ENCODE measurements around the gene PHLDB3. TPM values are rescaled to one million over a fixed set of nuclear protein-coding genes. Genes with fewer than 3 reads are reported as not detected.

PHLDB3 gene
- polyA plus RNA-seq, 4 donors, result 7.1 to 14.1 (median 10.7) TPM

Other genes starting within 250 kb of the PHLDB3 start
- not detected for gene PSG9, start 235.2 kb downstream of the PHLDB3 start, polyA plus RNA-seq (ENCODE audit: insufficient read length in 4 of 4)
- gene CD177, start 151.1 kb downstream of the PHLDB3 start, polyA plus RNA-seq (ENCODE audit: insufficient read length in 4 of 4), result under 1 TPM in 2 of 4 donors, not detected in 2; 0.40 to 0.44 TPM
- under 1 TPM in 1 of 4 donors, not detected in 3; 0.06 TPM for gene TEX101, start 89.9 kb downstream of the PHLDB3 start, polyA plus RNA-seq (ENCODE audit: insufficient read length in 4 of 4)
- gene LYPD3, start 39.1 kb downstream of the PHLDB3 start, polyA plus RNA-seq (ENCODE audit: insufficient read length in 4 of 4), result 1 to 10 TPM; 1.4 to 3.4 (median 1.9) TPM
- 10 to 100 TPM; 25.9 to 31.4 (median 26.7) TPM for gene ETHE1, start 22.5 kb upstream of the PHLDB3 start, polyA plus RNA-seq (ENCODE audit: insufficient read length in 4 of 4)
- 1 to 10 TPM; 1.9 to 3.4 (median 2.4) TPM for gene ZNF575, start 28.4 kb upstream of the PHLDB3 start, polyA plus RNA-seq (ENCODE audit: insufficient read length in 4 of 4)
- gene XRCC1, start 70.8 kb upstream of the PHLDB3 start, polyA plus RNA-seq (ENCODE audit: insufficient read length in 4 of 4), result 10 to 100 TPM; 61.7 to 75.0 (median 62.2) TPM
- gene PINLYP, start 71.1 kb upstream of the PHLDB3 start, polyA plus RNA-seq (ENCODE audit: insufficient read length in 4 of 4), result 10 to 100 TPM; 17.8 to 25.7 (median 18.7) TPM
- gene IRGQ, start 91.4 kb upstream of the PHLDB3 start, polyA plus RNA-seq (ENCODE audit: insufficient read length in 4 of 4), result 10 to 100 TPM; 10.6 to 22.6 (median 16.5) TPM
- 10 to 100 TPM; 10.8 to 17.6 (median 13.7) TPM for gene ZNF576, start 91.8 kb upstream of the PHLDB3 start, polyA plus RNA-seq (ENCODE audit: insufficient read length in 4 of 4)
- gene SRRM5, start 107.3 kb upstream of the PHLDB3 start, polyA plus RNA-seq (ENCODE audit: insufficient read length in 4 of 4), result 1 to 10 TPM in 2 of 4 donors, under 1 TPM in 2; 0.31 to 2.4 (median 1.2) TPM
- gene ZNF428, start 114.9 kb upstream of the PHLDB3 start, polyA plus RNA-seq (ENCODE audit: insufficient read length in 4 of 4), result 100 to 1,000 TPM in 3 of 4 donors, 10 to 100 TPM in 1; 85.7 to 145 (median 117) TPM
- gene CADM4, start 135.1 kb upstream of the PHLDB3 start, polyA plus RNA-seq (ENCODE audit: insufficient read length in 4 of 4), result 10 to 100 TPM; 43.2 to 56.9 (median 54.9) TPM
- gene PLAUR, start 165.4 kb upstream of the PHLDB3 start, polyA plus RNA-seq (ENCODE audit: insufficient read length in 4 of 4), result 10 to 100 TPM in 2 of 4 donors, 1 to 10 TPM in 2; 6.7 to 14.2 (median 10.4) TPM
- gene IRGC, start 211.3 kb upstream of the PHLDB3 start, polyA plus RNA-seq (ENCODE audit: insufficient read length in 4 of 4), result not detected